HepG2 (cell line): Measurements from ENCODE around the gene DHTKD1. TPM values are rescaled to one million over a fixed set of nuclear protein-coding genes. Genes with fewer than 3 reads are reported as not detected.

Experiments used
- ATF3 ChIP-seq: sonication (generic); formaldehyde crosslinking; IDR thresholded peaks from 2 replicates; pipeline ENCODE4 v1.4.0; 2020; ENCODE audit warnings: missing genetic modification reagents
- ATM ChIP-seq: fragments of 450-650 bp; IDR thresholded peaks from 2 replicates; pipeline ENCODE4 v1.7.1; 2017; ENCODE audit warnings: mild to moderate bottlenecking, borderline replicate concordance
- FOXP1 ChIP-seq, 2 experiments: fragments of 450-650 bp in 1 of 2; IDR thresholded peaks; 2 replicates each; pipeline ENCODE4 v1.6.1; 2017 to 2018; ENCODE audit warnings: antibody characterized with exemption in 1 of 2
- GABPA ChIP-seq, 2 experiments: IDR thresholded peaks; 2 replicates each; pipeline ENCODE4 v1.6.1; 2011 to 2016; ENCODE audit warnings: low read depth in 2 of 2, low read length in 1 of 2, missing biosample characterization in 1 of 2, missing genetic modification characterization in 1 of 2
- HMG20A ChIP-seq: IDR thresholded peaks from 2 replicates; pipeline ENCODE4 v1.6.1; 2016; ENCODE audit warnings: borderline replicate concordance
- IRF2 ChIP-seq: IDR thresholded peaks from 2 replicates; pipeline ENCODE4 v1.6.1; 2018; ENCODE audit warnings: missing genetic modification reagents, missing compliant biosample characterization
- IRF9 ChIP-seq: sonication (generic); formaldehyde crosslinking; IDR thresholded peaks from 2 replicates; pipeline ENCODE4 v1.8.0; 2022; ENCODE audit warnings: missing genetic modification reagents, mild to moderate bottlenecking, borderline replicate concordance
- NCOA2 ChIP-seq: sonication (generic); formaldehyde crosslinking; IDR thresholded peaks from 2 replicates; pipeline ENCODE4 v1.8.0; 2022; ENCODE audit warnings: inconsistent platforms
- PATZ1 ChIP-seq: sonication (generic); formaldehyde crosslinking; IDR thresholded peaks from 2 replicates; pipeline ENCODE4 v1.4.0; 2020; ENCODE audit warnings: missing genetic modification reagents
- PTBP1 ChIP-seq: fragments of 200-400 bp; formaldehyde crosslinking; IDR thresholded peaks from 2 replicates; pipeline ENCODE4 v1.6.1; 2018; ENCODE audit warnings: low read length, low read depth; ENCODE audit not compliant: poor library complexity, severe bottlenecking
- SP2 ChIP-seq: sonication (generic); formaldehyde crosslinking; IDR thresholded peaks from 2 replicates; pipeline ENCODE4 v1.5.1; 2020; ENCODE audit warnings: mild to moderate bottlenecking, missing genetic modification reagents
- SSRP1 ChIP-seq: IDR thresholded peaks from 2 replicates; pipeline ENCODE4 v1.6.1; 2016; ENCODE audit warnings: control low read depth
- ZBTB7A ChIP-seq: sonication (generic); formaldehyde crosslinking; IDR thresholded peaks from 2 replicates; pipeline ENCODE4 v1.8.0; 2022; ENCODE audit warnings: mild to moderate bottlenecking, missing genetic modification reagents
- ZHX2 ChIP-seq, 2 experiments: sonication (generic) in 1 of 2; formaldehyde crosslinking in 1 of 2; IDR thresholded peaks; 2 replicates each; pipeline versions ENCODE4 v1.6.1 to v1.9.0; 2014 to 2022; ENCODE audit warnings: antibody characterized with exemption in 1 of 2, borderline replicate concordance in 1 of 2, inconsistent platforms in 1 of 2, low read depth in 1 of 2, missing genetic modification reagents in 1 of 2
- ZMAT3 ChIP-seq: sonication (generic); formaldehyde crosslinking; conservative IDR thresholded peaks from 2 replicates; pipeline ENCODE4 v1.7.0; 2021; ENCODE audit warnings: missing genetic modification reagents
- ZNF557 ChIP-seq: sonication (generic); formaldehyde crosslinking; IDR thresholded peaks from 2 replicates; pipeline ENCODE4 v1.4.0; 2020; ENCODE audit warnings: missing genetic modification reagents
- ZNF639 ChIP-seq: conservative IDR thresholded peaks from 2 replicates; pipeline ENCODE4 v1.6.1; 2018; ENCODE audit warnings: missing genetic modification reagents
- polyA plus RNA-seq, 8 experiments: library from polyadenylated mRNA; depleted of rRNA in 3 of 8; stranded (reverse) in 7 of 8; unstranded in 1 of 8; fragments of >200 nt; fragmentation: Illumina TruSeq in 4 of 8; extraction: Trizol in 4 of 8; gene quantifications; 2 replicates each; pipeline versions ENCODE4 v1.2.1 to v1.2.3, GENCODE V29; 2011 to 2016; ENCODE audit warnings: low read depth in 4 of 8, missing spikeins in 1 of 8, mixed read lengths in 1 of 8; ENCODE audit not compliant: insufficient read depth in 1 of 8
- total RNA-seq, 5 experiments: library from RNA; depleted of rRNA; stranded (reverse); fragments of >200 nt; fragmentation: Illumina TruSeq; extraction: Trizol; gene quantifications; 2 replicates each; pipeline ENCODE4 v1.2.3, GENCODE V29; 2016; ENCODE audit warnings: low read depth in 1 of 5

Gene DHTKD1
- total and polyA plus RNA-seq, 2 of the 13 experiments (the other 11 are each of a cell fraction or from before 2014, with no cell fraction given): 9.6 to 14.1 TPM

- TF ChIP-seq PTBP1 (no peak), SSRP1 (CRISPR knock-in tag) (no peak), ZNF557 (CRISPR knock-in tag) (no peak), FOXP1 (IDR thresholded peaks at IDR 0.05) (no peak), FOXP1 (CRISPR knock-in tag; IDR thresholded peaks at IDR 0.05) (no peak), NCOA2 (CRISPR knock-in tag) (no peak), ATF3 (CRISPR knock-in tag) (no peak), ZHX2 (IDR thresholded peaks at IDR 0.05; ENCODE audit: low read depth) (0 out of 2 replicates have a peak, but pooled peaks have one; percentile 12), ZHX2 (CRISPR knock-in tag; IDR thresholded peaks at IDR 0.05; ENCODE audit: borderline replicate concordance) (no peak), ZMAT3 (CRISPR knock-in tag) (no peak), GABPA (IDR thresholded peaks at IDR 0.05; ENCODE audit: low read depth, low read length) (peak; percentile 41), GABPA (CRISPR knock-in tag; IDR thresholded peaks at IDR 0.05; ENCODE audit: low read depth) (peak; percentile 84), ZBTB7A (CRISPR knock-in tag) (no peak), ZNF639 (CRISPR knock-in tag) (0 out of 2 replicates have a peak, but pooled peaks have one; percentile 9), PATZ1 (CRISPR knock-in tag) (no peak), SP2 (CRISPR knock-in tag) (peak; percentile 48; the same call in 1 of the 2 replicates), IRF2 (CRISPR knock-in tag) (no peak; the same call in 1 of the 2 replicates), IRF9 (no peak), HMG20A (CRISPR knock-in tag) (no peak), ATM (no peak)
These were observed 25.7 kb upstream of the DHTKD1 start, which contains the start of gene UPF2 (continued) for GRCh38 chr10:12042797-12043651.
